Heart left ventricle (tissue), 13 donors: ENCODE measurements around the gene EIF6.

Experiments used
- CTCF ChIP-seq, 12 donors: fragments of 200-600 bp; sonication (generic) in 4 of 12; IDR thresholded peaks; one replicate each; pipeline versions ENCODE4 v1.5.0 to v1.8.0; 2018 to 2022; ENCODE audit warnings: antibody characterized with exemption in 12 of 12, mild to moderate bottlenecking in 5 of 12
- POLR2A ChIP-seq, 2 donors: fragments of 450-650 bp; IDR thresholded peaks; one replicate each; pipeline ENCODE4 v1.6.1; 2017; ENCODE audit warnings: antibody characterized with exemption in 2 of 2, mild to moderate bottlenecking in 2 of 2, moderate library complexity in 2 of 2
- donor health status: ischemic (EF 13 %, LVEDD 7.1; RV severe dilation, severe dysfunction).
- donor health status: DM: no; HTN: yes; CAD: no.
- donor health status: DM: no; HTN: no; CAD: no.
- donor health status: ischemic (EF 25% LVEDD 6.9; RV normal size, moderate dysfunction).
- donor health status: ischemic (EF 25% LVEDD 5.7; RV mildly dilated, moderate dysfunction).
- donor health status: ischemic (EF 35%, LVEDD 5.7; RV mildly dilated, moderate dysfunction).
- donor health status: nonischemic (EF 11% LVEDD 7.7; RV severe dilation, severe dysfunction).
- donor health status: DM: yes; HTN: yes; CAD: no.
- donor health status: PGD.
- donor health status: ischemic (EF 29% LVEDD 5.4; RV normal size, mild dysfunction).
- donor health status: nonischemic (EF 23%, LVEDD 6.1; RV moderate dilation, normal function).

GRCh38 chr20:35281506-35282101 is 3.0 kb downstream of the EIF6 start:
- TF ChIP-seq POLR2A (IDR thresholded peaks at IDR 0.05) (no peak), CTCF (IDR thresholded peaks at IDR 0.05) (no peak)
